ENCODE results near the gene ASIC4.

DNA sequence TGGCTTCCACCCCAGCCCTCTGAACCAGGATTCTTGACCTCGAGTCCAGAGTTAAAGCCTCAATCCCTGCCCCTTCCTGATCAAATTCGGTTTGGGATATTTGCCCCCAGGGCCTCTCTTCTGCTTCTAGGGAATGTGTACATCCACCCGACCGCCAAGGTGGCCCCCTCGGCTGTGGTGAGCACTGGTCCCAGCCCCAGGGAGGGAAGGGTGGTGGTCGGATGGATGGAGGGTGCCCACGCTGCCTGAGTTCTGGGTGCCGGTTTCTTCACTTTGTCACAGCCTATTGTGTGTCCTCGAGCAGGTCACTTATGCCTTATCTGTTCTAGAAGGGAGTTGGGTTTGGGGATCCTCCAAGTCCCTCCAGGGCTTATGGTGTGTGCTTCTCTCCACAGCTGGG, 8.7 kb upstream of the ASIC4 start:
- TF ChIP-seq RAD21 (IDR thresholded peaks at IDR 0.05; ENCODE audit: low read depth), result no peak
- TF ChIP-seq REST (IDR thresholded peaks at IDR 0.05; ENCODE audit: low read depth), result no peak
- TF ChIP-seq CREB1 (IDR thresholded peaks at IDR 0.05; ENCODE audit: low read depth), result no peak
- TF ChIP-seq TCF12 (IDR thresholded peaks at IDR 0.05; ENCODE audit: low read depth), result no peak
- no peak for TF ChIP-seq ZBTB7A (IDR thresholded peaks at IDR 0.05; ENCODE audit: low read depth)
- TF ChIP-seq MAX (IDR thresholded peaks at IDR 0.05), result no peak
- no peak for TF ChIP-seq YY1 (IDR thresholded peaks at IDR 0.05; ENCODE audit: low read depth)
- TF ChIP-seq TAF1 (IDR thresholded peaks at IDR 0.05; ENCODE audit: low read depth), result no peak
- no peak for TF ChIP-seq CEBPB (IDR thresholded peaks at IDR 0.05)
- TF ChIP-seq EP300 (IDR thresholded peaks at IDR 0.05; ENCODE audit: borderline replicate concordance), result no peak
- no peak for TF ChIP-seq EGR1 (IDR thresholded peaks at IDR 0.05)
